Esophagus (tissue), 2 donors: ENCODE measurements around the gene IQCE. TPM values are rescaled to one million over a fixed set of nuclear protein-coding genes. Genes with fewer than 3 reads are reported as not detected.

ENCODE experiments used
- H3K27ac ChIP-seq, 2 donors: one replicate each; pipeline ENCODE4 v1.5.1; 2013; ENCODE audit warnings: low read depth in 2 of 2, mild to moderate bottlenecking in 2 of 2, inconsistent platforms in 1 of 2, low read length in 1 of 2, moderate library complexity in 1 of 2
- H3K27me3 ChIP-seq, 2 donors: one replicate each; pipeline ENCODE4 v1.6.1; 2013; ENCODE audit warnings: low read length in 2 of 2, control low read depth in 1 of 2, mild to moderate bottlenecking in 1 of 2; ENCODE audit not compliant: insufficient read depth in 2 of 2, control insufficient read depth in 1 of 2
- H3K36me3 ChIP-seq, 2 donors: one replicate each; pipeline ENCODE4 v1.6.1; 2013; ENCODE audit warnings: low read length in 1 of 2; ENCODE audit not compliant: control insufficient read depth in 2 of 2, insufficient read depth in 2 of 2
- H3K4me1 ChIP-seq, 2 donors: one replicate each; pipeline ENCODE4 v1.6.1; 2013; ENCODE audit warnings: low read length in 1 of 2; ENCODE audit not compliant: control insufficient read depth in 2 of 2, insufficient read depth in 2 of 2
- H3K4me3 ChIP-seq, 2 donors: one replicate each; pipeline ENCODE4 v1.5.1; 2013; ENCODE audit warnings: low read length in 2 of 2, mild to moderate bottlenecking in 2 of 2, low read depth in 1 of 2, moderate library complexity in 1 of 2
- H3K9me3 ChIP-seq, 2 donors: one replicate each; pipeline ENCODE4 v1.6.1; 2013; ENCODE audit warnings: mild to moderate bottlenecking in 2 of 2, low read depth in 1 of 2, low read length in 1 of 2, moderate library complexity in 1 of 2; ENCODE audit not compliant: control insufficient read depth in 2 of 2, insufficient read depth in 1 of 2
- WGBS, 2 donors: extraction: QIAGEN DNeasy Blood & Tissue Kit; methylation state at CpG; one replicate each; pipeline ENCODE4 v1.1.7; 2013; 5-methylcytosine and 5-hydroxymethylcytosine counted together
- polyA plus RNA-seq, 2 donors: library from polyadenylated mRNA; stranded (reverse); fragments of 200-250 nt; gene quantifications; one replicate each; pipeline ENCODE4 v1.2.3, GENCODE V29; 2013
- donor health status: healthy with polysubstance abuse.
- donor health status: Bipolar disorder and iron deficiency.

Gene IQCE
- polyA plus RNA-seq, 2 donors, result 2.4 to 3.4 TPM

DNA sequence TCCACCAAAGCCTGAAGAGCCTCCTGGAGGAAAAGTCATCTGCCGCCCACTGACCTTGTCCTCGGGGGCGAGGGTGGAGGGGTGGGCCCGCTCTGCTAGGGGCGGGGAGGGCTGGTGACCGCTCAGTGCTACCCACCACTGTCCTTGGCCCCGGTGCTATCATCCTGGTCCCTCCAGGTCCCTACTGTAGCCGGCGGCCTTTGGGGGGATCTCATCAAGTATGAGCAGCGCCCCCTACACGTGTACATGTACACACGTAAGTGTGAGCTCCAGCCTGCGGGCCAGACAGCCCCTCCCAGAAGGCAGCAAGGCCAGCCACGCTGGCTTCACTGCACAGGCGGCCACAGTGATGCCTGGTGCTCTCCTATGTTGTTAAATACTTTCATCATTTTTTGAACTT, 92.6 kb downstream of the IQCE start:
- Histone ChIP-seq H3K4me1 (no peaks in the 10 kb centered on the region), H3K4me3 (no peak overlapping the region), H3K27me3 (no peaks in the 10 kb centered on the region), H3K27ac (no peak overlapping the region), H3K36me3 (peaks cover 0 to 9% of the 10 kb centered on the region in 2 donors), H3K9me3 (no peaks in the 10 kb centered on the region)
- WGBS, 2 donors, result 71 to 85% methylated on average over 15 of the region's 15 CpGs

- Histone ChIP-seq H3K4me1 (no peaks in the 10 kb centered on the region), H3K27me3 (no peaks in the 10 kb centered on the region), H3K27ac (no peak overlapping the region), H3K9me3 (no peaks in the 10 kb centered on the region), H3K4me3 (no peak overlapping the region), H3K36me3 (peaks cover 0 to 9% of the 10 kb centered on the region in 2 donors)
- 92 to 93% methylated on average over 28 of the region's 28 CpGs for WGBS, 2 donors
Observed at GRCh38 chr7:2651847-2652735, 93.3 kb downstream of the IQCE start.

- no peaks in the 10 kb centered on the region for H3K4me1 ChIP-seq
- WGBS, 2 donors, result 92 to 94% methylated on average over 12 of the region's 12 CpGs
- no peaks in the 10 kb centered on the region for H3K27me3 ChIP-seq
- H3K4me3 ChIP-seq, result no peak overlapping the region
- no peak overlapping the region for H3K27ac ChIP-seq
- H3K9me3 ChIP-seq, result no peaks in the 10 kb centered on the region
- H3K36me3 ChIP-seq, result peaks cover 0 to 3% of the 10 kb centered on the region in 2 donors
Observed at GRCh38 chr7:2652736-2653060, 93.9 kb downstream of the IQCE start.

- Histone ChIP-seq H3K36me3 (peaks cover 0 to 8% of the 10 kb centered on the region in 2 donors), H3K27me3 (no peaks in the 10 kb centered on the region), H3K4me1 (no peaks in the 10 kb centered on the region), H3K27ac (no peak overlapping the region), H3K4me3 (no peak overlapping the region), H3K9me3 (no peaks in the 10 kb centered on the region)
- 71 to 84% methylated on average over 5 of the region's 5 CpGs for WGBS, 2 donors
Observed at GRCh38 chr7:2654059-2654458, 95.3 kb downstream of the IQCE start.

- WGBS, 2 donors, result 92 to 96% methylated on average over 29 of the region's 29 CpGs
Observed at GRCh38 chr7:2655870-2656614, 97.3 kb downstream of the IQCE start.

GRCh38 chr7:2657208-2657607, 98.4 kb downstream of the IQCE start:
- Histone ChIP-seq H3K4me1 (peaks cover 3 to 9% of the 10 kb centered on the region in 2 donors), H3K4me3 (no peak overlapping the region), H3K27me3 (no peaks in the 10 kb centered on the region), H3K27ac (no peak overlapping the region), H3K9me3 (no peaks in the 10 kb centered on the region), H3K36me3 (peaks cover 0 to 11% of the 10 kb centered on the region in 2 donors)
- WGBS, 2 donors, result 77 to 94% methylated on average over 2 of the region's 2 CpGs

More at GRCh38 chr7:2655870-2656614, 97.3 kb downstream of the IQCE start:
- Histone ChIP-seq H3K9me3 (no peaks in the 10 kb centered on the region), H3K27me3 (no peaks in the 10 kb centered on the region), H3K4me3 (no peak overlapping the region), H3K36me3 (peaks cover 0 to 8% of the 10 kb centered on the region in 2 donors), H3K4me1 (peaks cover 2 to 3% of the 10 kb centered on the region in 2 donors), H3K27ac (no peak overlapping the region)

DNA sequence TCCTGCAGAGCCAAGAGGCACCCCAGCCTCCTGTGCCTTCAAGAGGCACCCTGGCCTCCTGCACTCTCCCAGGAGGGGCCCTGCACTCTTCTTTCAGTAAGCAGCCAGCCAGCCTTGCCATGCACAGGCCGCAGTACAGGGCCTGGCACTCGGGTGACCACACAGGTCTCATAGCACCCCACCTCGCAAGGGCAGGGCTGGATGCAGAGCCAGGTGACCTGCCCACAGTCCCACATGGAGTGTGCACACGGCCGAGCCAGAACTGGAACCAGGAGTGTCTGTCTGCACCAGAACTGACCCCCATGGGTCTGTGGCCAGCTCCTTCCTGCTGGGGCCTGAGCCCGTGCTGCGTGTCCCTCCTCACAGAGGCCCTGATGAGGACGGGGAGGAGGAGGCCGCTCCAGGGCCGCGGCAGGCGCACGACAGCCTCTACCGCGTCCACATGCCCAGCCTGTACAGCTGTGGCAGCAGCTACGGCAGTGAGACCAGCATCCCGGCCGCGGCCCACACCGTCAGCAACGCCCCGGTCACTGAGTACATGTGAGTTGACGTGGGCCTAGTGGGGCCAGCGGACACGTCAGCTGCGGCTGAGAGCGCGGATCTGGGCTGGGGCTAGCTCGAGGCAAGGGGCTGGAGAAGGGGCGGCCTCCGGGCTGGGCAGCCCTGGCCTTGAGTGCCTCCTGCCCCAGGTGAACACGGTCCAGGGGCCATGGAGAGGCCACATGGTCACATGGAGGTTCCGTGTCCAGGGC, 99.3 kb downstream of the IQCE start:
- no peaks in the 10 kb centered on the region for H3K27me3 ChIP-seq
- H3K4me1 ChIP-seq, result peaks cover 3 to 9% of the 10 kb centered on the region in 2 donors
- peaks cover 0 to 11% of the 10 kb centered on the region in 2 donors for H3K36me3 ChIP-seq
- H3K4me3 ChIP-seq, result no peak overlapping the region
- H3K27ac ChIP-seq, result no peak overlapping the region
- H3K9me3 ChIP-seq, result no peaks in the 10 kb centered on the region
- WGBS, 2 donors, result 95 to 96% methylated on average over 33 of the region's 33 CpGs

- H3K36me3 ChIP-seq, result peaks cover 0 to 11% of the 10 kb centered on the region in 2 donors
- H3K4me1 ChIP-seq, result peaks cover 3 to 9% of the 10 kb centered on the region in 2 donors
- no peak overlapping the region for H3K27ac ChIP-seq
- H3K27me3 ChIP-seq, result no peaks in the 10 kb centered on the region
- WGBS, 2 donors, result 94% methylated on average over 15 of the region's 15 CpGs
- H3K9me3 ChIP-seq, result no peaks in the 10 kb centered on the region
- H3K4me3 ChIP-seq, result no peak overlapping the region
Observed at GRCh38 chr7:2658941-2659340, 100.2 kb downstream of the IQCE start.

- H3K36me3 ChIP-seq, result peaks cover 0 to 11% of the 10 kb centered on the region in 2 donors
- H3K27me3 ChIP-seq, result no peaks in the 10 kb centered on the region
- no peaks in the 10 kb centered on the region for H3K9me3 ChIP-seq
- H3K4me1 ChIP-seq, result peaks cover 3 to 9% of the 10 kb centered on the region in 2 donors
- 89 to 91% methylated on average over 34 to 36 of the region's 36 CpGs for WGBS, 2 donors
- no peak overlapping the region for H3K27ac ChIP-seq
- no peak overlapping the region for H3K4me3 ChIP-seq
Observed at GRCh38 chr7:2659556-2660358, 101.0 kb downstream of the IQCE start.
